Measurements from ENCODE around the gene BAD.

DNA sequence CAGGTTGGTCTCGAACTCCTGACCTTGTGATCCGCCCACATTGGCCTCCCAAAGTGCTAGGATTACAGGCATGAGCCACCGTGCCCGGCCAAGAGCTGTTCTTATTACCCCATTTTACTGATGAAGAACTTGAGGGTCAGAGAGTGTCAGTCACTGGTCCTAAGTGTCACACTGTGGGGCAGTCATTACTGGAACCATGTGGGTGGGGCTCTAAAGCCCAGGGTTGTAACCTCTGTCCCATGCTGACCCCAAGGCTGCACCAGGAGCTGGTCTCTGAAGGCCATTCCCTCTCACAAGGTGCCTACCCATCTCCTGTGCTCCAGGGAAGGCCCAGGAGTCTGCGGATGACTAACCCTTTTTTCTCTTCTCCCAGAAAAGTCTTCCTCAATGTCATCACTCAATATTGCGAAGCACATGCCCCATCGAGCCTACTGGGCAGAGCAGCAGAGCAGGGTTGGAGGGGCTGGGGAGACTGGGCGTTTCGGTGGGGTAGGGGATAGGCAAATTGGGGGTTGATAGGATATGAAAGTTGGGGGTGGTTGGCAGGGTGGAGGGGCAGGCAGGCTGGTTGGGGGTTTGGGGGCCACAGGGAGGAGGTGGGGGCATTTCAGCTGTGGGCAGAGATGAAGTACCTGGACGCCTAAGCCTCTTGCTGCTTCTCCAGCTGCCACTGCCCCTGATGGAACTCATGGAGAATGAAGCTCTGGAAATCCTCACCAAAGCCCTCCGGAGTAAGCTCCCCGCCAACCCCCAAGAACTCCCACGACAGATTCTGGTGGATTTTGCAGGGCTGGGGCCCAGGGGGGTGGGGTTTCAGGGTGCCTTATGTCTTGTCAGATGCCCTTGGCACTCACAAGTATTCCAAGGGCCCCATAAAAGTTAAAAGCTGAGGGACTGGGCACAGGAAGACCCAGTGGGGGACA, 18.9 kb upstream of the BAD start:
- TF ChIP-seq ATF7 (IDR thresholded peaks at IDR 0.05; ENCODE audit: low read depth) (no peak), STAT1 (conservative IDR thresholded peaks at IDR 0.05) (no peak), EP300 (IDR thresholded peaks at IDR 0.05; ENCODE audit: borderline replicate concordance in 1 of 2, control insufficient read depth in 1 of 2, low read depth in 2 of 2, low read length in 2 of 2) (no peak), TARDBP (IDR thresholded peaks at IDR 0.05; ENCODE audit: borderline replicate concordance) (no peak), EZH2 (IDR thresholded peaks at IDR 0.05; ENCODE audit: borderline replicate concordance, control insufficient read depth, low read depth, low read length) (no peak), RFX5 (IDR thresholded peaks at IDR 0.05; ENCODE audit: low read depth, low read length) (no peak), POLR2A (IDR thresholded peaks at IDR 0.05; ENCODE audit: low read depth, low read length) (no peak)
- TF ChIP-seq, protein P1, sequence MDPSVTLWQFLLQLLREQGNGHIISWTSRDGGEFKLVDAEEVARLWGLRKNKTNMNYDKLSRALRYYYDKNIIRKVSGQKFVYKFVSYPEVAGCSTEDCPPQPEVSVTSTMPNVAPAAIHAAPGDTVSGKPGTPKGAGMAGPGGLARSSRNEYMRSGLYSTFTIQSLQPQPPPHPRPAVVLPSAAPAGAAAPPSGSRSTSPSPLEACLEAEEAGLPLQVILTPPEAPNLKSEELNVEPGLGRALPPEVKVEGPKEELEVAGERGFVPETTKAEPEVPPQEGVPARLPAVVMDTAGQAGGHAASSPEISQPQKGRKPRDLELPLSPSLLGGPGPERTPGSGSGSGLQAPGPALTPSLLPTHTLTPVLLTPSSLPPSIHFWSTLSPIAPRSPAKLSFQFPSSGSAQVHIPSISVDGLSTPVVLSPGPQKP (IDR thresholded peaks at IDR 0.05; ENCODE audit: low read depth, low read length), result no peak
- TF ChIP-seq, protein P2, sequence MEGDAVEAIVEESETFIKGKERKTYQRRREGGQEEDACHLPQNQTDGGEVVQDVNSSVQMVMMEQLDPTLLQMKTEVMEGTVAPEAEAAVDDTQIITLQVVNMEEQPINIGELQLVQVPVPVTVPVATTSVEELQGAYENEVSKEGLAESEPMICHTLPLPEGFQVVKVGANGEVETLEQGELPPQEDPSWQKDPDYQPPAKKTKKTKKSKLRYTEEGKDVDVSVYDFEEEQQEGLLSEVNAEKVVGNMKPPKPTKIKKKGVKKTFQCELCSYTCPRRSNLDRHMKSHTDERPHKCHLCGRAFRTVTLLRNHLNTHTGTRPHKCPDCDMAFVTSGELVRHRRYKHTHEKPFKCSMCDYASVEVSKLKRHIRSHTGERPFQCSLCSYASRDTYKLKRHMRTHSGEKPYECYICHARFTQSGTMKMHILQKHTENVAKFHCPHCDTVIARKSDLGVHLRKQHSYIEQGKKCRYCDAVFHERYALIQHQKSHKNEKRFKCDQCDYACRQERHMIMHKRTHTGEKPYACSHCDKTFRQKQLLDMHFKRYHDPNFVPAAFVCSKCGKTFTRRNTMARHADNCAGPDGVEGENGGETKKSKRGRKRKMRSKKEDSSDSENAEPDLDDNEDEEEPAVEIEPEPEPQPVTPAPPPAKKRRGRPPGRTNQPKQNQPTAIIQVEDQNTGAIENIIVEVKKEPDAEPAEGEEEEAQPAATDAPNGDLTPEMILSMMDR (IDR thresholded peaks at IDR 0.05 in 2 of 3, conservative IDR thresholded peaks at IDR 0.05 in 1 of 3; ENCODE audit: control insufficient read depth in 2 of 3, extremely low read depth in 1 of 3, insufficient read depth in 1 of 3, low read depth in 3 of 3, low read length in 3 of 3), result no peak
- TF ChIP-seq, protein P3, sequence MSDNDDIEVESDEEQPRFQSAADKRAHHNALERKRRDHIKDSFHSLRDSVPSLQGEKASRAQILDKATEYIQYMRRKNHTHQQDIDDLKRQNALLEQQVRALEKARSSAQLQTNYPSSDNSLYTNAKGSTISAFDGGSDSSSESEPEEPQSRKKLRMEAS (IDR thresholded peaks at IDR 0.05; ENCODE audit: low read depth, low read length), result no peak
